ENCODE results near the gene CEP83. TPM values are rescaled to one million over a fixed set of nuclear protein-coding genes. Genes with fewer than 3 reads are reported as not detected.

CEP83 gene
- total RNA-seq, 1 donor = 14.2 TPM

GRCh38 chr12:94299846-94300245 is 159.8 kb downstream of the CEP83 start:
- TF ChIP-seq CTCF (IDR thresholded peaks at IDR 0.05; ENCODE audit: insufficient read depth, low read depth, low read length) = no peak
- H3K4me3 ChIP-seq (ENCODE audit: low read depth, low read length) = no peak overlapping the region
- DNase-seq (ENCODE audit: low read depth) = no peak

- no peak overlapping the region for H3K4me3 ChIP-seq (ENCODE audit: low read depth, low read length)
- DNase-seq (ENCODE audit: low read depth) = peak; percentile 91
- no peak for TF ChIP-seq CTCF (IDR thresholded peaks at IDR 0.05; ENCODE audit: insufficient read depth, low read depth, low read length)
Observed at GRCh38 chr12:94297876-94298505, 161.7 kb downstream of the CEP83 start.

- no peak for TF ChIP-seq CTCF (IDR thresholded peaks at IDR 0.05; ENCODE audit: insufficient read depth, low read depth, low read length)
- H3K4me3 ChIP-seq (ENCODE audit: low read depth, low read length) = no peak overlapping the region
- DNase-seq (ENCODE audit: low read depth) = no peak
Observed at GRCh38 chr12:94297096-94297699, 162.5 kb downstream of the CEP83 start.

GRCh38 chr12:94290353-94290752 is 169.3 kb downstream of the CEP83 start:
- no peak for DNase-seq (ENCODE audit: low read depth)
- no peak for TF ChIP-seq CTCF (IDR thresholded peaks at IDR 0.05; ENCODE audit: insufficient read depth, low read depth, low read length)
- H3K4me3 ChIP-seq (ENCODE audit: low read depth, low read length) = no peak overlapping the region

GRCh38 chr12:94289461-94290312 is 170.0 kb downstream of the CEP83 start:
- no peak overlapping the region for H3K4me3 ChIP-seq (ENCODE audit: low read depth, low read length)
- peak; percentile 81 for DNase-seq (ENCODE audit: low read depth)

GRCh38 chr12:94287245-94287628 is 172.4 kb downstream of the CEP83 start:
- TF ChIP-seq CTCF (IDR thresholded peaks at IDR 0.05; ENCODE audit: insufficient read depth, low read depth, low read length) = no peak
- DNase-seq (ENCODE audit: low read depth) = no peak

More at GRCh38 chr12:94289461-94290312, 170.0 kb downstream of the CEP83 start:
- no peak for TF ChIP-seq CTCF (IDR thresholded peaks at IDR 0.05; ENCODE audit: insufficient read depth, low read depth, low read length)

More at GRCh38 chr12:94287245-94287628, 172.4 kb downstream of the CEP83 start:
- no peak overlapping the region for H3K4me3 ChIP-seq (ENCODE audit: low read depth, low read length)
